Stimulated activated naive B cell treated with anti-CD40 and anti-IgM and Interleukin-4, amounts not matched to agents 10 μg/mL and 1 μg/mL and 100 μg/mL, for 72 hours (primary cell): Measurements from ENCODE around the gene LIN28A.
"Not testable (repeated sequence)": the region's sequence is repeated elsewhere in the genome, so short reads cannot be mapped to it uniquely, and the experiment has no call there.

Source experiments
- ATAC-seq, 2 donors: fragments of 150-1000 bp; cut with Tn5 transposase; replicated peaks; 2 replicates each; pipeline ENCODE4 v1.10.0; 2021; ENCODE audit warnings: moderate library complexity in 1 of 2
- DNase-seq: peaks from one replicate; pipeline ENCODE4 v3.0.0; 2021
- H3K27ac Mint-ChIP-seq: one replicate; pipeline ENCODE4 v1.8.0; 2022; ENCODE audit warnings: mild to moderate bottlenecking, mixed read lengths
- H3K27me3 Mint-ChIP-seq, 2 donors: one replicate each; pipeline ENCODE4 v1.8.0; 2022; ENCODE audit warnings: mixed read lengths in 2 of 2
- H3K36me3 Mint-ChIP-seq, 2 donors: one replicate each; pipeline ENCODE4 v1.8.0; 2022; ENCODE audit warnings: mixed read lengths in 2 of 2, mild to moderate bottlenecking in 1 of 2
- H3K4me1 Mint-ChIP-seq, 2 donors: one replicate each; pipeline ENCODE4 v1.8.0; 2022; ENCODE audit warnings: mixed read lengths in 2 of 2, mild to moderate bottlenecking in 1 of 2
- H3K4me3 Mint-ChIP-seq, 2 donors: one replicate each; pipeline ENCODE4 v1.8.0; 2022; ENCODE audit warnings: mild to moderate bottlenecking in 2 of 2, mixed read lengths in 2 of 2, moderate library complexity in 1 of 2
- H3K9me3 Mint-ChIP-seq, 2 donors: one replicate each; pipeline ENCODE4 v1.8.0; 2022; ENCODE audit warnings: mixed read lengths in 2 of 2, mild to moderate bottlenecking in 1 of 2

The LIN28A gene

GRCh38 chr1:26374361-26374760 is 36.3 kb upstream of the LIN28A start:
- H3K4me3 Mint-ChIP-seq, H3K27me3 Mint-ChIP-seq, H3K36me3 Mint-ChIP-seq, H3K27ac Mint-ChIP-seq, H3K9me3 Mint-ChIP-seq, ATAC-seq, DNase-seq: not testable (repeated sequence)
- peaks cover 20 to 41% of the 10 kb centered on the region in 2 donors for H3K4me1 Mint-ChIP-seq

GRCh38 chr1:26375081-26375480 is 35.5 kb upstream of the LIN28A start:
- Mint-ChIP-seq H3K27me3 (peaks cover 0 to under 1% of the 10 kb centered on the region in 2 donors), H3K4me3 (no peak overlapping the region), H3K36me3 (no peaks in the 10 kb centered on the region), H3K9me3 (no peaks in the 10 kb centered on the region), H3K27ac (no peak overlapping the region), H3K4me1 (peaks cover 20 to 41% of the 10 kb centered on the region in 2 donors)
- ATAC-seq (no peak), DNase-seq (no peak)

- peaks cover 20 to 41% of the 10 kb centered on the region in 2 donors for H3K4me1 Mint-ChIP-seq
- H3K27ac Mint-ChIP-seq, result no peak overlapping the region
- no peaks in the 10 kb centered on the region for H3K36me3 Mint-ChIP-seq
Observed at GRCh38 chr1:26376050-26376449, 34.6 kb upstream of the LIN28A start.

GRCh38 chr1:26378088-26378878 is 32.3 kb upstream of the LIN28A start:
- DNase-seq (peak; percentile 30), ATAC-seq (peak; percentile 92 to 95)
- Mint-ChIP-seq H3K27ac (no peak overlapping the region), H3K4me3 (peak overlapping the region in 1 of 2 donors; percentile 44), H3K27me3 (peaks cover 3 to 16% of the 10 kb centered on the region in 2 donors), H3K9me3 (no peaks in the 10 kb centered on the region), H3K4me1 (peaks cover 20 to 40% of the 10 kb centered on the region in 2 donors), H3K36me3 (no peaks in the 10 kb centered on the region)

More at GRCh38 chr1:26376050-26376449, 34.6 kb upstream of the LIN28A start:
- DNase-seq (no peak), ATAC-seq (no peak)
- Mint-ChIP-seq H3K9me3 (no peaks in the 10 kb centered on the region), H3K27me3 (peaks cover 3 to 5% of the 10 kb centered on the region in 2 donors), H3K4me3 (no peak overlapping the region)

- H3K27ac Mint-ChIP-seq, result no peak overlapping the region
- H3K9me3 Mint-ChIP-seq, result no peaks in the 10 kb centered on the region
- no peak for ATAC-seq
- no peaks in the 10 kb centered on the region for H3K36me3 Mint-ChIP-seq
- H3K4me3 Mint-ChIP-seq, result no peak overlapping the region
- peaks cover 20 to 34% of the 10 kb centered on the region in 2 donors for H3K4me1 Mint-ChIP-seq
- no peak for DNase-seq
- H3K27me3 Mint-ChIP-seq, result peaks cover 3 to 16% of the 10 kb centered on the region in 2 donors
Observed at GRCh38 chr1:26378879-26379251, 31.8 kb upstream of the LIN28A start.

- H3K27me3 Mint-ChIP-seq, result peaks cover 6 to 24% of the 10 kb centered on the region in 2 donors
- ATAC-seq, result no peak
Observed at GRCh38 chr1:26384076-26384475, 26.5 kb upstream of the LIN28A start.

GRCh38 chr1:26385063-26385462 is 25.6 kb upstream of the LIN28A start:
- H3K27ac Mint-ChIP-seq, H3K9me3 Mint-ChIP-seq, H3K4me3 Mint-ChIP-seq, ATAC-seq, H3K36me3 Mint-ChIP-seq, DNase-seq, H3K4me1 Mint-ChIP-seq: not testable (repeated sequence)
- peaks cover 6 to 24% of the 10 kb centered on the region in 2 donors for H3K27me3 Mint-ChIP-seq

More at GRCh38 chr1:26384076-26384475, 26.5 kb upstream of the LIN28A start:
- H3K4me3 Mint-ChIP-seq, result no peak overlapping the region
- no peaks in the 10 kb centered on the region for H3K4me1 Mint-ChIP-seq
- H3K36me3 Mint-ChIP-seq, result no peaks in the 10 kb centered on the region
- H3K27ac Mint-ChIP-seq, result no peak overlapping the region
- DNase-seq, result no peak
- H3K9me3 Mint-ChIP-seq, result no peaks in the 10 kb centered on the region

- ATAC-seq (no peak), DNase-seq (no peak)
- Mint-ChIP-seq H3K4me3 (no peak overlapping the region), H3K27me3 (peaks cover 10 to 24% of the 10 kb centered on the region in 2 donors), H3K9me3 (no peaks in the 10 kb centered on the region), H3K4me1 (no peaks in the 10 kb centered on the region), H3K27ac (no peak overlapping the region), H3K36me3 (no peaks in the 10 kb centered on the region)
Observed at GRCh38 chr1:26387447-26387846, 23.2 kb upstream of the LIN28A start.

- no peak for DNase-seq
- H3K36me3 Mint-ChIP-seq, result no peaks in the 10 kb centered on the region
- H3K27me3 Mint-ChIP-seq, result peaks cover 12 to 32% of the 10 kb centered on the region in 2 donors
- no peaks in the 10 kb centered on the region for H3K9me3 Mint-ChIP-seq
- H3K27ac Mint-ChIP-seq, result no peak overlapping the region
- H3K4me3 Mint-ChIP-seq, result no peak overlapping the region
- ATAC-seq, result no peak
- H3K4me1 Mint-ChIP-seq, result no peaks in the 10 kb centered on the region
Observed at GRCh38 chr1:26388791-26389445, 21.7 kb upstream of the LIN28A start.

GRCh38 chr1:26389604-26390247 is 20.9 kb upstream of the LIN28A start:
- H3K9me3 Mint-ChIP-seq, result no peaks in the 10 kb centered on the region
- DNase-seq, result no peak
- H3K4me1 Mint-ChIP-seq, result no peaks in the 10 kb centered on the region
- no peak for ATAC-seq
- H3K36me3 Mint-ChIP-seq, result no peaks in the 10 kb centered on the region
- peaks cover 12 to 25% of the 10 kb centered on the region in 2 donors for H3K27me3 Mint-ChIP-seq
- no peak overlapping the region for H3K27ac Mint-ChIP-seq
- no peak overlapping the region for H3K4me3 Mint-ChIP-seq

- H3K36me3 Mint-ChIP-seq, result no peaks in the 10 kb centered on the region
Observed at GRCh38 chr1:26391450-26391849, 19.2 kb upstream of the LIN28A start.

GRCh38 chr1:26395754-26396153 is 14.9 kb upstream of the LIN28A start:
- H3K36me3 Mint-ChIP-seq, result no peaks in the 10 kb centered on the region
- H3K27ac Mint-ChIP-seq, result no peak overlapping the region
- no peak for DNase-seq
- no peak overlapping the region for H3K4me3 Mint-ChIP-seq
- ATAC-seq, result no peak
- no peaks in the 10 kb centered on the region for H3K9me3 Mint-ChIP-seq
- H3K4me1 Mint-ChIP-seq, result no peaks in the 10 kb centered on the region
- H3K27me3 Mint-ChIP-seq, result peaks cover 14 to 30% of the 10 kb centered on the region in 2 donors

More at GRCh38 chr1:26391450-26391849, 19.2 kb upstream of the LIN28A start:
- Mint-ChIP-seq H3K4me3 (no peak overlapping the region), H3K9me3 (no peaks in the 10 kb centered on the region), H3K4me1 (no peaks in the 10 kb centered on the region), H3K27me3 (peaks cover 9 to 25% of the 10 kb centered on the region in 2 donors), H3K27ac (no peak overlapping the region)
- peak; percentile 56 to 63 for ATAC-seq
- DNase-seq, result no peak

- no peak for DNase-seq
- H3K4me1 Mint-ChIP-seq, result no peaks in the 10 kb centered on the region
- no peaks in the 10 kb centered on the region for H3K36me3 Mint-ChIP-seq
- ATAC-seq, result no peak
- peaks cover 27 to 35% of the 10 kb centered on the region in 2 donors for H3K27me3 Mint-ChIP-seq
- H3K4me3 Mint-ChIP-seq, result no peak overlapping the region
- H3K27ac Mint-ChIP-seq, result no peak overlapping the region
- no peaks in the 10 kb centered on the region for H3K9me3 Mint-ChIP-seq
Observed at GRCh38 chr1:26399034-26399433, 11.6 kb upstream of the LIN28A start.

GRCh38 chr1:26401891-26402290 is 8.7 kb upstream of the LIN28A start:
- H3K36me3 Mint-ChIP-seq, result no peaks in the 10 kb centered on the region
- H3K4me1 Mint-ChIP-seq, result no peaks in the 10 kb centered on the region
- H3K27me3 Mint-ChIP-seq, result peaks cover 30 to 59% of the 10 kb centered on the region in 2 donors
- H3K4me3 Mint-ChIP-seq, result no peak overlapping the region
- ATAC-seq (no peak), DNase-seq (no peak)
- no peak overlapping the region for H3K27ac Mint-ChIP-seq
- H3K9me3 Mint-ChIP-seq, result no peaks in the 10 kb centered on the region
